RWPE1 (cell line): ENCODE results near the gene NDUFA6.

ENCODE experiments used
- CTCF ChIA-PET: fragments of 350-600 bp; sonication (Branson Sonifier 250); formaldehyde crosslinking; extraction: SDS; loops from one replicate; lab custom pipeline; 2021; lab: Yijun Ruan, JAX
- POLR2A ChIA-PET: fragments of 400-600 bp; formaldehyde crosslinking; extraction: SDS; loops from one replicate; lab custom pipeline; 2020; ENCODE audit warnings: antibody characterized with exemption; ENCODE audit not compliant: low non-redundant PET; lab: Yijun Ruan, JAX
- DNase-seq: peaks from one replicate; pipeline ENCODE4 v3.0.0; 2012; ENCODE audit warnings: low spot score
- H3K27ac ChIP-seq: fragments of 450-650 bp; 2 replicates; pipeline ENCODE4 v1.5.1; 2017
- CTCF ChIP-seq: fragments of 450-650 bp; conservative IDR thresholded peaks from 2 replicates; pipeline ENCODE4 v1.5.1; 2017; ENCODE audit warnings: low read depth, mild to moderate bottlenecking

The NDUFA6 gene

GRCh38 chr22:42091455-42091782, 847 bp upstream of the NDUFA6 start:
- no peak for DNase-seq
- CTCF ChIA-PET, result interaction anchor here (0.5 to 1.6 kb wide), 14 partner anchors 10 to 367 kb away, joined by 3 to 6 read pairs (median 4); partner anchors contain the start of gene NAGA
- H3K27ac ChIP-seq, result peak overlapping the region; percentile 92
- POLR2A ChIA-PET, result no interaction called here
- no peak for TF ChIP-seq CTCF

GRCh38 chr22:42086051-42086450, 4.5 kb downstream of the NDUFA6 start:
- no peak overlapping the region for H3K27ac ChIP-seq
- CTCF ChIA-PET, result no interaction called here
- TF ChIP-seq CTCF, result no peak
- POLR2A ChIA-PET, result no interaction called here
- DNase-seq, result no peak

- DNase-seq, result no peak
Measured at GRCh38 chr22:42084874-42085273, 5.7 kb downstream of the NDUFA6 start.

GRCh38 chr22:42083119-42083518, 7.5 kb downstream of the NDUFA6 start:
- no peak overlapping the region for H3K27ac ChIP-seq
- no peak for DNase-seq
- TF ChIP-seq CTCF, result no peak
- ChIA-PET CTCF (no interaction called here), POLR2A (no interaction called here)

More at GRCh38 chr22:42084874-42085273, 5.7 kb downstream of the NDUFA6 start:
- TF ChIP-seq CTCF, result no peak
- ChIA-PET POLR2A (no interaction called here), CTCF (no interaction called here)
- H3K27ac ChIP-seq, result no peak overlapping the region

GRCh38 chr22:42080287-42080686, 10.3 kb downstream of the NDUFA6 start:
- CTCF ChIA-PET, result interaction anchor here (0.6 to 1.0 kb wide), 2 partner anchors 10 to 129 kb away, joined by 3 to 4 read pairs; partner anchors contain the start of gene NDUFA6

More at GRCh38 chr22:42080287-42080686, 10.3 kb downstream of the NDUFA6 start:
- TF ChIP-seq CTCF, result no peak
- H3K27ac ChIP-seq, result peak overlapping the region; percentile 90
- DNase-seq, result no peak
- POLR2A ChIA-PET, result no interaction called here
